H9 (cell line): ENCODE measurements around the gene LGALS9B. TPM values are rescaled to one million over a fixed set of nuclear protein-coding genes. Genes with fewer than 3 reads are reported as not detected.
"Not testable (repeated sequence)": the region's sequence is repeated elsewhere in the genome, so short reads cannot be mapped to it uniquely, and the experiment has no call there.

ENCODE experiments used
- DNase-seq: peaks from one replicate; pipeline ENCODE4 v3.0.0-alpha.2; 2017
- H2AFZ ChIP-seq: one replicate; pipeline ENCODE4 v1.6.1; 2013; ENCODE audit warnings: mild to moderate bottlenecking, low read length, control low read depth, moderate library complexity
- H2AK5ac ChIP-seq: 2 replicates; pipeline ENCODE4 v1.6.1; 2013; ENCODE audit warnings: low read length, control low read depth, mixed read lengths; ENCODE audit not compliant: insufficient read length
- H2BK120ac ChIP-seq: one replicate; pipeline ENCODE4 v1.6.1; 2013; ENCODE audit warnings: low read depth, mild to moderate bottlenecking, low read length, control low read depth, inconsistent platforms; ENCODE audit not compliant: poor library complexity, severe bottlenecking
- H2BK12ac ChIP-seq: 2 replicates; pipeline ENCODE4 v1.6.1; 2013; ENCODE audit warnings: low read length, control low read depth, mixed read lengths, low read depth; ENCODE audit not compliant: insufficient read length
- H2BK15ac ChIP-seq: 2 replicates; pipeline ENCODE4 v1.6.1; 2013; ENCODE audit warnings: low read depth, low read length, control low read depth
- H2BK20ac ChIP-seq: one replicate; pipeline ENCODE4 v1.6.1; 2013; ENCODE audit warnings: low read depth, mild to moderate bottlenecking, low read length, control low read depth, inconsistent platforms; ENCODE audit not compliant: poor library complexity, severe bottlenecking
- H2BK5ac ChIP-seq: 2 replicates; pipeline ENCODE4 v1.6.1; 2013; ENCODE audit warnings: low read length, control low read depth, mixed read lengths; ENCODE audit not compliant: insufficient read length
- H3K14ac ChIP-seq: 2 replicates; pipeline ENCODE4 v1.6.1; 2013; ENCODE audit warnings: low read length, control low read depth; ENCODE audit not compliant: insufficient read depth
- H3K18ac ChIP-seq: 2 replicates; pipeline ENCODE4 v1.6.1; 2013; ENCODE audit warnings: low read depth, mild to moderate bottlenecking, mixed read lengths, low read length, control low read depth; ENCODE audit not compliant: insufficient read length
- H3K23ac ChIP-seq: 2 replicates; pipeline ENCODE4 v1.6.1; 2013; ENCODE audit warnings: low read length, control low read depth, mixed read lengths, low read depth; ENCODE audit not compliant: insufficient read length
- H3K23me2 ChIP-seq: 2 replicates; pipeline ENCODE4 v1.6.1; 2013; ENCODE audit warnings: low read depth, mild to moderate bottlenecking, mixed read lengths, low read length, control low read depth; ENCODE audit not compliant: insufficient read length, poor library complexity, severe bottlenecking
- H3K27ac ChIP-seq: 2 replicates; pipeline ENCODE4 v1.5.1; 2013; ENCODE audit warnings: low read length, control low read depth, mixed read lengths, low read depth; ENCODE audit not compliant: insufficient read length
- H3K27me3 ChIP-seq: 2 replicates; pipeline ENCODE4 v1.6.1; 2013; ENCODE audit warnings: low read length, control low read depth, inconsistent platforms; ENCODE audit not compliant: insufficient read depth
- H3K4ac ChIP-seq: 2 replicates; pipeline ENCODE4 v1.6.1; 2013; ENCODE audit warnings: low read depth, mild to moderate bottlenecking, control low read depth, inconsistent platforms, low read length, moderate library complexity
- H3K4me1 ChIP-seq: 2 replicates; pipeline ENCODE4 v1.6.1; 2013; ENCODE audit warnings: low read length, control low read depth, inconsistent platforms; ENCODE audit not compliant: insufficient read depth
- H3K4me2 ChIP-seq: 2 replicates; pipeline ENCODE4 v1.6.1; 2013; ENCODE audit warnings: low read length, control low read depth, mixed read lengths; ENCODE audit not compliant: insufficient read length, insufficient read depth
- H3K56ac ChIP-seq: 2 replicates; pipeline ENCODE4 v1.6.1; 2013; ENCODE audit warnings: low read depth, mild to moderate bottlenecking, mixed read lengths, low read length, control low read depth; ENCODE audit not compliant: insufficient read length
- H3K79me1 ChIP-seq: 2 replicates; pipeline ENCODE4 v1.6.1; 2013; ENCODE audit warnings: low read depth, mild to moderate bottlenecking, moderate library complexity, low read length, control low read depth, inconsistent platforms; ENCODE audit not compliant: insufficient read depth, poor library complexity, severe bottlenecking
- H3K79me2 ChIP-seq: 2 replicates; pipeline ENCODE4 v1.6.1; 2013; ENCODE audit warnings: low read length, control low read depth, inconsistent platforms; ENCODE audit not compliant: insufficient read depth
- H3K9ac ChIP-seq: 2 replicates; pipeline ENCODE4 v1.6.1; 2013; ENCODE audit warnings: low read length, control low read depth, mixed read lengths; ENCODE audit not compliant: insufficient read length; ENCODE audit errors: extremely low read depth
- H3K9me3 ChIP-seq: one replicate; pipeline ENCODE4 v1.6.1; 2013; ENCODE audit warnings: low read depth, low read length, inconsistent platforms; ENCODE audit not compliant: control insufficient read depth
- H3T11ph ChIP-seq: one replicate; pipeline ENCODE4 v1.6.1; 2013; ENCODE audit warnings: mild to moderate bottlenecking, low read length, control low read depth, inconsistent platforms
- H4K20me1 ChIP-seq: one replicate; pipeline ENCODE4 v1.6.1; 2013; ENCODE audit not compliant: control insufficient read depth, insufficient read length, insufficient read depth
- H4K5ac ChIP-seq: 2 replicates; pipeline ENCODE4 v1.6.1; 2013; ENCODE audit warnings: low read depth, mild to moderate bottlenecking, mixed read lengths, low read length, control low read depth; ENCODE audit not compliant: insufficient read length
- H4K8ac ChIP-seq: replicated peaks from 2 replicates; pipeline ENCODE4 v1.6.1; 2013; ENCODE audit warnings: low read length, control low read depth, mixed read lengths, low read depth; ENCODE audit not compliant: insufficient read length
- H4K91ac ChIP-seq: 2 replicates; pipeline ENCODE4 v1.6.1; 2013; ENCODE audit warnings: low read depth, mild to moderate bottlenecking, moderate library complexity, mixed read lengths, low read length, control low read depth; ENCODE audit not compliant: insufficient read length
- H3K27ac Mint-ChIP-seq, 3 experiments: 2 replicates in 2 of 3; 3 replicates in 1 of 3; pipeline ENCODE4 v1.8.0; 2020 to 2021; ENCODE audit warnings: mixed read lengths in 3 of 3, mild to moderate bottlenecking in 1 of 3, moderate library complexity in 1 of 3
- H3K27me3 Mint-ChIP-seq: 2 replicates; pipeline ENCODE4 v1.8.0; 2021; ENCODE audit warnings: low read depth, mild to moderate bottlenecking, moderate library complexity, mixed read lengths
- H3K36me3 Mint-ChIP-seq, 3 experiments: 2 replicates in 2 of 3; 3 replicates in 1 of 3; pipeline ENCODE4 v1.8.0; 2020 to 2021; ENCODE audit warnings: low read depth in 3 of 3, mixed read lengths in 3 of 3; ENCODE audit not compliant: insufficient read depth in 1 of 3
- H3K4me1 Mint-ChIP-seq, 2 experiments: 2 replicates each; pipeline ENCODE4 v1.8.0; 2020; ENCODE audit warnings: mixed read lengths in 2 of 2
- H3K4me3 Mint-ChIP-seq, 2 experiments: 2 replicates in 1 of 2; 3 replicates in 1 of 2; pipeline ENCODE4 v1.8.0; 2020 to 2021; ENCODE audit warnings: mild to moderate bottlenecking in 2 of 2, mixed read lengths in 2 of 2, moderate library complexity in 1 of 2
- H3K9me3 Mint-ChIP-seq, 2 experiments: 2 replicates in 1 of 2; 3 replicates in 1 of 2; pipeline ENCODE4 v1.8.0; 2020; ENCODE audit warnings: mild to moderate bottlenecking in 2 of 2, mixed read lengths in 2 of 2, moderate library complexity in 1 of 2
- WGBS: extraction: QIAGEN DNeasy Blood & Tissue Kit; methylation state at CpG from one replicate; pipeline ENCODE4 v1.1.7; 2013; ENCODE audit warnings: missing lambda C conversion rate, low lambda C conversion rate, mixed read lengths; ENCODE audit not compliant: insufficient read length; ENCODE audit errors: extremely low coverage; 5-methylcytosine and 5-hydroxymethylcytosine counted together
- total RNA-seq: library from RNA; stranded (reverse); gene quantifications from 2 replicates; pipeline ENCODE4 v1.2.1, GENCODE V29; 2021

The LGALS9B gene
- total RNA-seq, 1 experiment from 2014 or later, result not detected

DNA sequence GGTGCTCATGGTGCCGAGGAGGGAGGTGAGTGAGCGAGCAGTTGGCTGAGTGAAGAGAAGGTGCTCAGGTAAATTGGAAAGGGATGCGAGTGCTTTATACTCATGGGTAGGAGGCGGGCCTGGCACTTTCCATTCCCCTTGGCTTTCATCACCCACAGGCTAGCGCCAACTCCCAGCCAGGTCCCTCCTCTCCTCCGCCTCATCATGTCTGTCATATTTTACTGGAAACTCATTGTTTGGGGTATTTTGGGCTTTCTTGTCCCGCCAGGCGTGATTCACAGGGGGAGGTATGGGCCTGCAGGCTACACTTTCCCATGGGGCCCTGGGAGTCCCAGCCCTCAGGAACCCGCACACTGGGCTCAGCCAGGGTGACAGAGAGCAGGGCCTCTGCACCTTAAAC lies 26.8 kb upstream of the LGALS9B start:
- H2AFZ ChIP-seq, H4K20me1 ChIP-seq, H2BK15ac ChIP-seq, H3T11ph ChIP-seq, H3K14ac ChIP-seq, H2BK5ac ChIP-seq, H3K27ac ChIP-seq, H2BK12ac ChIP-seq, H2BK120ac ChIP-seq, H3K23me2 ChIP-seq, H4K8ac ChIP-seq, H3K4me1 Mint-ChIP-seq, H3K4ac ChIP-seq, H3K27ac Mint-ChIP-seq, H2AK5ac ChIP-seq, H3K79me1 ChIP-seq, H3K4me2 ChIP-seq, H3K9me3 Mint-ChIP-seq, H2BK20ac ChIP-seq, H3K4me1 ChIP-seq, H3K79me2 ChIP-seq, H3K9ac ChIP-seq, H3K56ac ChIP-seq, H3K27me3 Mint-ChIP-seq, H3K36me3 Mint-ChIP-seq, H3K9me3 ChIP-seq, H4K5ac ChIP-seq, H3K23ac ChIP-seq, H4K91ac ChIP-seq, DNase-seq, H3K27me3 ChIP-seq, H3K18ac ChIP-seq, H3K4me3 Mint-ChIP-seq: not testable (repeated sequence)
- no CpG with 5 or more reads among the region's 9 CpGs for WGBS

DNA sequence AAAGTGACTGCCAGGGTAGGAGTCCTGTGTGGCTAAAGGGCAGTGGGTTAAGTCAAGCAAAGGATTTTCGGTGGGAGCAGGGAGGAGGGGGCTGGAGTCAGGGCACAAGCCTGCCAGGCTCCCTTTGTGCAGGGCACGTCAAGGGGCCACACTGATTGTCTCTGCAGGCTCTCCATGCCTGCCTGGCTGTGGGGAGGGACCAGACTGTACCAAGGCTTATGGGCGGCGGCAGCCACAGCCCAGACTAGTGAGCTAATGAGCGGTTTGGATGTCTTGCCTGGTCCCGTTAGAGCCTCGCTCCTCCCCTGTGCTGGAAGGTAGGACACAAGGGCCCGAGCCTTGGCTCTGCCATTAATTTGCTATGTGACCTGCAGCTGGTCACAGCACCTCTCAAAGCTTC lies 25.6 kb upstream of the LGALS9B start:
- not testable (repeated sequence) for H3K23me2 ChIP-seq, H3K9me3 Mint-ChIP-seq, H4K20me1 ChIP-seq

More for the DNA sequence above, 25.6 kb upstream of the LGALS9B start:
- not testable (repeated sequence) for H3K18ac ChIP-seq, H2AK5ac ChIP-seq, H3K4me3 Mint-ChIP-seq, H3K27me3 ChIP-seq, H3T11ph ChIP-seq, H4K5ac ChIP-seq, H3K9ac ChIP-seq, H3K4me2 ChIP-seq, H3K27ac ChIP-seq, H2BK5ac ChIP-seq, H3K27me3 Mint-ChIP-seq, H3K23ac ChIP-seq, H3K79me1 ChIP-seq, H3K4me1 Mint-ChIP-seq, H4K91ac ChIP-seq, H3K4me1 ChIP-seq, H3K4ac ChIP-seq, H3K56ac ChIP-seq, H3K9me3 ChIP-seq, H3K14ac ChIP-seq, H2BK20ac ChIP-seq, H2BK12ac ChIP-seq, H3K79me2 ChIP-seq, H3K27ac Mint-ChIP-seq, H2BK120ac ChIP-seq, H2AFZ ChIP-seq, H3K36me3 Mint-ChIP-seq, H2BK15ac ChIP-seq, DNase-seq, H4K8ac ChIP-seq
- WGBS, result no CpG with 5 or more reads among the region's 8 CpGs
